ENCODE data around the gene CDR2L.

DNA sequence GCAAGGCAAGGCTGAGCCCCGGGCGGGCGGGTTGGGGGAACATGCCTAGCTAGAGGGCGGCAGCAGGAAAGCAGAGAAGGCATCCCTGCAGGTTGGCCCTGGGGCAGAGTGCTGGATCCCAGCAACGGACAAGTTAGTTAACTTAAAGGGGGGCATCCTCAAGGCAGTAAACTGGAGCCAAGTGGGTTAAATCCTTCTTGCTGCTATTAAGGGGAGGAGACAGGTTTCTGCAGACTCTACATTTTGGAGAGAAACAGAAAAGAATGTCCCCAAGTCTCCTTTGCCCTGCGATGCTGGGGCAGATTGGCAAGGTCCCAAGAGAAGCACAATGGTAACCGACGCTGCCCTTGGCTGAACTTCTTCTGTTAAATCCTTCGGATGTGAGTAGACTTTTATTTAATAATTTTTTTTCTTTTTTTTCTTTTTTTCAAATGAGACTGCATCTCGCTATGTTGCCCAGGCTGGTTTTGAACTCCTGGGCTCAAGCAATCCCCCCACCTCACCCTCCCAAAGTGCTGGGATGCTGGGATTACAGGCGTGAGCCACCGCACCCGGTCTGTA lies 45.4 kb downstream of the CDR2L start:
- TF ChIP-seq CTCF (IDR thresholded peaks at IDR 0.05) (no peak), POLR2A (IDR thresholded peaks at IDR 0.05) (no peak)
